Measurements from ENCODE around the gene GNAT1.

The GNAT1 gene

DNA sequence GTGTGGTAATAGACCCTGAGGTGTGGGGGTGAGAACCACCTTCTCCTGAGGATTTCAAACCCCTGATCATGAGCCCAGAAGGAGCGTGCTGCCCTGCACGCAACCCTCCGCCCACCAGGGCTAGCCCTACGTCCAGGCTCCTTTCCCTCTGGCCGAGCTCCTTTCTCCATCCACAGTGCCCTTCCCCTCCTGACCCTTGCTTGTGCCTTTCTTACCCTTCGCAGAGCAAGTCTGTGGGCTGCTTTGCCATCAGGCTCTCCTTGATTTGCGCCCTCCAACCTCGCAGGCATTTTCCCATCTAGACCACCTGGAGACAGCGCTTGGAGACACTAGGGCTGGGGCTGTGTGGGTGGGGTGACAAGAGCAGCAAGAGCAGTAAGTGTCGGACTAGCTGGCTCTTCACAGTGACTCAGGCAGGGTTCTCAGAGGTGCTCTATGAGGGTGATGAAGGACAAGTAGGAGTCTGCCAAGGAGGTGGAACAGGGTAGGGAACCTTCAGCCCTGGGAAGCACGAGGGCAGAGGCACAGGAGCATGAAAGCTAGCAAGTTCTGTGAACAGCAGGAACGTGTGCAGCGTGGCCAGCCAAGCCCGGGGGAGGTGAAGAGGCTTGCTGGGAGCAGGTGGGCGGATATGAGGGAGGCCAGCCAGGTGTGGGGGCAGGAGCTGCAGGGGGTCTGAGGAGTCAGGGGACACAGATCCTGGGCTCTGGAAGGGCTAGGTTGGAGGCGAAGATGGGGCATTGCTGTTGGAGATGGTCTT is 11.1 kb downstream of the GNAT1 start:
- Histone ChIP-seq H3K36me3 (ENCODE audit: control insufficient read depth, insufficient read depth, low read length) (no peaks in the 10 kb centered on the region), H3K4me3 (replicated peaks; ENCODE audit: low read depth, low read length) (no peak overlapping the region), H3K27me3 (replicated peaks; ENCODE audit: control insufficient read depth, insufficient read depth, low read length) (peaks cover 3% of the 10 kb centered on the region)
- TF ChIP-seq, protein P1, sequence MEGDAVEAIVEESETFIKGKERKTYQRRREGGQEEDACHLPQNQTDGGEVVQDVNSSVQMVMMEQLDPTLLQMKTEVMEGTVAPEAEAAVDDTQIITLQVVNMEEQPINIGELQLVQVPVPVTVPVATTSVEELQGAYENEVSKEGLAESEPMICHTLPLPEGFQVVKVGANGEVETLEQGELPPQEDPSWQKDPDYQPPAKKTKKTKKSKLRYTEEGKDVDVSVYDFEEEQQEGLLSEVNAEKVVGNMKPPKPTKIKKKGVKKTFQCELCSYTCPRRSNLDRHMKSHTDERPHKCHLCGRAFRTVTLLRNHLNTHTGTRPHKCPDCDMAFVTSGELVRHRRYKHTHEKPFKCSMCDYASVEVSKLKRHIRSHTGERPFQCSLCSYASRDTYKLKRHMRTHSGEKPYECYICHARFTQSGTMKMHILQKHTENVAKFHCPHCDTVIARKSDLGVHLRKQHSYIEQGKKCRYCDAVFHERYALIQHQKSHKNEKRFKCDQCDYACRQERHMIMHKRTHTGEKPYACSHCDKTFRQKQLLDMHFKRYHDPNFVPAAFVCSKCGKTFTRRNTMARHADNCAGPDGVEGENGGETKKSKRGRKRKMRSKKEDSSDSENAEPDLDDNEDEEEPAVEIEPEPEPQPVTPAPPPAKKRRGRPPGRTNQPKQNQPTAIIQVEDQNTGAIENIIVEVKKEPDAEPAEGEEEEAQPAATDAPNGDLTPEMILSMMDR (IDR thresholded peaks at IDR 0.05; ENCODE audit: insufficient read depth, low read length, poor library complexity, severe bottlenecking) = no peak
- DNase-seq (ENCODE audit: extremely low read depth, insufficient read length) = no peak

DNA sequence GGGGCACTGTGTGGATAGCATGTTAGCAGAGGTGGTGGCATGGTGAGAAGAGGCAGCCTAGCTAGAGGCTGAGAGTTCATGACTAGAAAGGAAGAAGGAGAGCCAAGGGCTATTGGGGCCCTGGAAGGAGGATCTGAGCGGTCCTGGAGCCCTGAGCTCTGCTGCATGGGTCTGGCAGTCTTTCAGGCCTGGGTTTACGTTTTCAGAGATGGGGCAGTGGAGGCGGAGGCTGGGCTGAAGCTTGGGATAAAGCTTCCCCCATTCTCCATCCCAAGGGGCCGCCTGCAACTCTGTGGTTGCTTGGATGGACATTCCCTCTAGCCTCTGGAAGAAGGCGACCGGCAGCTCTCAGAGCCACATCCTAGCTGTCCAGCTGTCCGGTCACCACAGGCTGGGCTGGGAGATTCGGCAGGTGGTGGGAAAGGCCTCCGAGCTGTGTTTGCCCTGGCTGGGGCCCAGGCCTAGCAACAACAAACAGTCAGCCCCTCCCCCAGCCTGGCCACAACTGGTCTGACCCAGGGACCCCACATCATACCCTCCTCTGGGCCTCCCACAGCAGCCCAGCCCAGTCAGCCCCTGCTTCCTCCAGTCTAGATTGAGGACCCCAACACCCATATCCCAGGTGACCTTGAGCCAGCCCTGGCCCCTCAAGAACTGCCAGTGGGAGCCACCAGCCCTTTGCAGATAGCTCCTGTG is 11.9 kb downstream of the GNAT1 start:
- TF ChIP-seq, protein P1 (IDR thresholded peaks at IDR 0.05; ENCODE audit: insufficient read depth, low read length, poor library complexity, severe bottlenecking) = no peak
- Histone ChIP-seq H3K36me3 (ENCODE audit: control insufficient read depth, insufficient read depth, low read length) (no peaks in the 10 kb centered on the region), H3K27me3 (replicated peaks; ENCODE audit: control insufficient read depth, insufficient read depth, low read length) (peaks cover 3% of the 10 kb centered on the region), H3K4me3 (replicated peaks; ENCODE audit: low read depth, low read length) (no peak overlapping the region)
- no peak for DNase-seq (ENCODE audit: extremely low read depth, insufficient read length)

- TF ChIP-seq, protein P1 (IDR thresholded peaks at IDR 0.05; ENCODE audit: insufficient read depth, low read length, poor library complexity, severe bottlenecking) = no peak
- H3K4me3 ChIP-seq (replicated peaks; ENCODE audit: low read depth, low read length) = no peak overlapping the region
- H3K36me3 ChIP-seq (ENCODE audit: control insufficient read depth, insufficient read depth, low read length) = no peaks in the 10 kb centered on the region
- H3K27me3 ChIP-seq (replicated peaks; ENCODE audit: control insufficient read depth, insufficient read depth, low read length) = peaks cover 3% of the 10 kb centered on the region
- no peak for DNase-seq (ENCODE audit: extremely low read depth, insufficient read length)
These were observed 12.7 kb downstream of the GNAT1 start for GRCh38 chr3:50203809-50204803.

DNA sequence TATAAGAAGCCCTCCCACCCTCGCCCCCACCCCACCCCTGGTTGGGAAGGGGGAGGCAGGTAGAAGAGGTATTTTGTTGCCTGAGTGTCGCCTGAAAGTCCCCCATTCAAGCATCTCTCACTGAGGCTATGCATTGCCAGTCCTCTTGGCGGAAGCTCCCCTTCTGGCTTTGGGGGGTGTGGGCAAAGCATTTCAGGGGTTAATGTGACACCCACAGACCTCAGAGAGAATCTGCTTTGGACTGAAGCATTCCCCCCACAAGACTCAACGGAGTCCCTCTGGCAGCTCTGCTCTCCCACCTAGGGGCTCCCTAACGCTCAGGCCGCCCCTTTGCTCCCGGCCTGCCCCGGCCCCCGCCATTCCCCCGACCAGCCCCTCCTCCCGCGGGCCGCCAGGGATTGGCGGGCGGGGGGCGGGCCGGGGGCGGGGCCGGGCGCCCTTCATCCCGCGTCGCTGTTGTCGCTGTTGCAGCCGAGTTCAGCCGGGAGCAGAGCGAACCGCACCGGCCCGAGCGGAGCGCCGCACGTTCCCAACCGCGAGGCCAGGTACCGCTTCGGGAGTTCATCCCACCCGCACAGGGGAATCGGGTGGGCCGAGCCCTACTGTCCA is 13.5 kb downstream of the GNAT1 start, which contains the start of gene SLC38A3:
TSS of gene SLC38A3 (plus strand) at position 468 of the 609 bp plus-strand sequence. CDS start 8,929 bp downstream, outside the sequence.
- H3K4me3 ChIP-seq (replicated peaks; ENCODE audit: low read depth, low read length) = no peak within 1 kb of the TSS
- DNase-seq (ENCODE audit: extremely low read depth, insufficient read length) = no peak
- TF ChIP-seq, protein P1 (IDR thresholded peaks at IDR 0.05; ENCODE audit: insufficient read depth, low read length, poor library complexity, severe bottlenecking) = no peak
- H3K27me3 ChIP-seq (replicated peaks; ENCODE audit: control insufficient read depth, insufficient read depth, low read length) = peaks cover 3% of the 10 kb centered on the region
- no peaks in the 10 kb centered on the region for H3K36me3 ChIP-seq (ENCODE audit: control insufficient read depth, insufficient read depth, low read length)

Data from GM06990 (cell line).